GM06990 (cell line): ENCODE data around the gene DLX1.
"Not testable (repeated sequence)": the region's sequence is repeated elsewhere in the genome, so short reads cannot be mapped to it uniquely, and the experiment has no call there.

ENCODE experiments used
- DNase-seq: peaks from one replicate; pipeline ENCODE4 v3.0.0-alpha.2; 2011; ENCODE audit not compliant: insufficient read length; ENCODE audit errors: extremely low read depth
- H3K27me3 ChIP-seq: replicated peaks from 2 replicates; pipeline ENCODE4 v1.6.0; 2011; ENCODE audit warnings: low read length; ENCODE audit not compliant: control insufficient read depth, insufficient read depth
- H3K36me3 ChIP-seq: 2 replicates; pipeline ENCODE4 v1.5.1; 2011; ENCODE audit warnings: low read length; ENCODE audit not compliant: control insufficient read depth, insufficient read depth
- H3K4me3 ChIP-seq: replicated peaks from 2 replicates; pipeline ENCODE4 v1.5.1; 2011; ENCODE audit warnings: low read depth, mild to moderate bottlenecking, control low read depth, low read length
- TF ChIP-seq, protein P1 (sequence below): IDR thresholded peaks from 2 replicates; pipeline ENCODE4 v1.5.1; 2011; ENCODE audit warnings: low read length, control low read depth, mild to moderate bottlenecking, inconsistent platforms; ENCODE audit not compliant: insufficient read depth, poor library complexity, severe bottlenecking

Gene DLX1

DNA sequence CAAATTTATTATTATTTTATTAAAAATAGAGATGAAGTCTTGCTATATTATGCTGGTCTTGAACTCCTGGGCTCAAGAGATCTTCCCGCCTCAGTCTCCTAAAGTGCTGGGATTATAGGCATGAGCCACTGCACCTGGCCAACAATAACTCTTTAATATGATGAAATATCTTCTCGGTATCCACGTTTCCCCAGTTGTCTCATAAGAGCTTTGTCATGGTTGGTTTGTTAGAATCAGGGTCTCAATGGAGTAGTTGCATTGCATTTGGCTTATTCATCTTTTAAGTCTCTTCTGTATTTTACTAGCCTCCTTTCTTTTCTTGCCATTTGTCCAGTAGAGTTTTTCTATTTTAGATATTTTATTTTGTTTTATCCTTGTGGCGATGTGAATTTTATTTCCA is 50.1 kb downstream of the DLX1 start:
- H3K4me3 ChIP-seq: no peak overlapping the region
- no peaks in the 10 kb centered on the region for H3K36me3 ChIP-seq
- DNase-seq: no peak
- TF ChIP-seq, protein P1, sequence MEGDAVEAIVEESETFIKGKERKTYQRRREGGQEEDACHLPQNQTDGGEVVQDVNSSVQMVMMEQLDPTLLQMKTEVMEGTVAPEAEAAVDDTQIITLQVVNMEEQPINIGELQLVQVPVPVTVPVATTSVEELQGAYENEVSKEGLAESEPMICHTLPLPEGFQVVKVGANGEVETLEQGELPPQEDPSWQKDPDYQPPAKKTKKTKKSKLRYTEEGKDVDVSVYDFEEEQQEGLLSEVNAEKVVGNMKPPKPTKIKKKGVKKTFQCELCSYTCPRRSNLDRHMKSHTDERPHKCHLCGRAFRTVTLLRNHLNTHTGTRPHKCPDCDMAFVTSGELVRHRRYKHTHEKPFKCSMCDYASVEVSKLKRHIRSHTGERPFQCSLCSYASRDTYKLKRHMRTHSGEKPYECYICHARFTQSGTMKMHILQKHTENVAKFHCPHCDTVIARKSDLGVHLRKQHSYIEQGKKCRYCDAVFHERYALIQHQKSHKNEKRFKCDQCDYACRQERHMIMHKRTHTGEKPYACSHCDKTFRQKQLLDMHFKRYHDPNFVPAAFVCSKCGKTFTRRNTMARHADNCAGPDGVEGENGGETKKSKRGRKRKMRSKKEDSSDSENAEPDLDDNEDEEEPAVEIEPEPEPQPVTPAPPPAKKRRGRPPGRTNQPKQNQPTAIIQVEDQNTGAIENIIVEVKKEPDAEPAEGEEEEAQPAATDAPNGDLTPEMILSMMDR: no peak
- H3K27me3 ChIP-seq: no peaks in the 10 kb centered on the region

- no peak for DNase-seq
- TF ChIP-seq, protein P1: no peak
- Histone ChIP-seq H3K27me3 (no peaks in the 10 kb centered on the region), H3K36me3 (no peaks in the 10 kb centered on the region), H3K4me3 (no peak overlapping the region)
Measured at GRCh38 chr2:172137109-172137508, 51.8 kb downstream of the DLX1 start.

DNA sequence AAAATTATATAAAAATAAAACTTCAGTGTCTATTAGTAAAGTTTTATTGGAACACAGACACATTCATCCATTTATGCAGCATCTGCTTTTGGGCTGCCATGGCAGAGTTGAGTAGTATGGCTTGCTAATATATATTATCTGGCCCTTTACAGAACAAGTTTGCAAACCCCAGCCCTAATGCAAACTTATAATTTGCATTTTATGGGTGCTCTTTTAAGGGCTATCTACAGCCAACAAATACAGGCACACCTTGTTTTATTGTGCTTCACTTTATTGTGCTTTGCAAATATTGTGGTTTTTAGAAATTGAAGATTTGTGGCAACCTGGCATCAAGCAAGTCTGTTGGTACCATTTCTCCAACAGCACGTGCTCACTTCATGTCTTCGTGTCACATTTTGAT is 52.6 kb downstream of the DLX1 start:
- Histone ChIP-seq H3K36me3 (no peaks in the 10 kb centered on the region), H3K27me3 (no peaks in the 10 kb centered on the region), H3K4me3 (no peak overlapping the region)
- TF ChIP-seq, protein P1: no peak
- no peak for DNase-seq

DNA sequence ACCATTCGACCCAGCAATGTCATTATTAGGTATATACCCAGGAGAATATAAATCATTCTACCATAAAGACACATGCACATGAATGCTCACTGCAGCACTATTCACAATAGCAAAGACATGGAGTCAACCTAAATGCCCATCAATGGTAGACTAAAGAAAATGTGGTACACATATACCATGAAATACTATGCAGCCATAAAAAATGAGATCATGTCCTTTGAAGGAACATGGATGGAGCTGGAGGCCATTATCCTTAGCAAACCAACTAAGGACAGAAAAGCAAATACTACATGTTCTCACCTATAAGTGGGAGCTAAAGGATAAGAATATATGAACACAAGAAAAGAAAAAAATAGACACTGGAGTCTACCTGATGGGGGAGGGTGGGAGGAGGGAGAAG is 53.4 kb downstream of the DLX1 start:
- not testable (repeated sequence) for H3K4me3 ChIP-seq, H3K27me3 ChIP-seq, H3K36me3 ChIP-seq, DNase-seq
